Hepatocyte (in vitro differentiated cells): Measurements from ENCODE around the gene SDHB. TPM values are rescaled to one million over a fixed set of nuclear protein-coding genes. Genes with fewer than 3 reads are reported as not detected.

ENCODE experiments used
- DNase-seq: peaks from one replicate; pipeline ENCODE4 v3.0.0-alpha.2; 2016; ENCODE audit warnings: low spot score
- H2AFZ ChIP-seq: fragments of 200-600 bp; sonication (generic); 2 replicates; pipeline ENCODE4 v1.6.0; 2016; ENCODE audit warnings: antibody characterized with exemption, mild to moderate bottlenecking
- H3K27ac ChIP-seq: fragments of 200-600 bp; sonication (generic); 2 replicates; pipeline ENCODE4 v1.5.1; 2016; ENCODE audit warnings: mild to moderate bottlenecking
- H3K27me3 ChIP-seq: fragments of 200-600 bp; sonication (generic); 2 replicates; pipeline ENCODE4 v1.6.1; 2016
- H3K36me3 ChIP-seq: fragments of 200-600 bp; sonication (generic); replicated peaks from 2 replicates; pipeline ENCODE4 v1.5.1; 2016; ENCODE audit warnings: low read depth; ENCODE audit not compliant: insufficient read depth
- H3K4me1 ChIP-seq: fragments of 200-600 bp; sonication (generic); 2 replicates; pipeline ENCODE4 v1.5.1; 2016; ENCODE audit warnings: mild to moderate bottlenecking, moderate library complexity; ENCODE audit not compliant: insufficient read depth
- H3K4me2 ChIP-seq: fragments of 200-600 bp; sonication (generic); 2 replicates; pipeline ENCODE4 v1.6.0; 2016
- H3K4me3 ChIP-seq: fragments of 200-600 bp; sonication (generic); 2 replicates; pipeline ENCODE4 v1.5.1; 2016; ENCODE audit warnings: mild to moderate bottlenecking
- H3K79me2 ChIP-seq: fragments of 200-600 bp; sonication (generic); 2 replicates; pipeline ENCODE4 v1.6.0; 2017; ENCODE audit warnings: mild to moderate bottlenecking
- H3K9me2 ChIP-seq: fragments of 200-600 bp; sonication (generic); replicated peaks from 2 replicates; pipeline ENCODE4 v1.6.0; 2017; ENCODE audit warnings: mild to moderate bottlenecking; ENCODE audit not compliant: insufficient read depth
- H3K9me3 ChIP-seq: fragments of 200-600 bp; sonication (generic); 2 replicates; pipeline ENCODE4 v1.5.1; 2016; ENCODE audit warnings: low read depth, mild to moderate bottlenecking
- H4K20me1 ChIP-seq: fragments of 200-600 bp; sonication (generic); 2 replicates; pipeline ENCODE4 v1.6.0; 2016; ENCODE audit warnings: mild to moderate bottlenecking; ENCODE audit not compliant: insufficient read depth, poor library complexity, severe bottlenecking
- EZH2 ChIP-seq: fragments of 200-600 bp; sonication (generic); IDR thresholded peaks from 2 replicates; pipeline ENCODE4 v1.6.1; 2016; ENCODE audit warnings: antibody characterized with exemption, mild to moderate bottlenecking, borderline replicate concordance
- EZH2phosphoT487 ChIP-seq: fragments of 200-600 bp; sonication (generic); IDR thresholded peaks from one replicate; pipeline ENCODE4 v1.6.1; 2018; ENCODE audit warnings: antibody characterized with exemption, mild to moderate bottlenecking, low read depth, moderate library complexity; ENCODE audit not compliant: unreplicated experiment, severe bottlenecking
- WGBS: methylation state at CpG from one replicate; pipeline ENCODE4 v1.1.6; 2016; ENCODE audit warnings: low lambda C conversion rate; ENCODE audit errors: missing lambda C conversion rate; 5-methylcytosine and 5-hydroxymethylcytosine counted together
- polyA plus RNA-seq: library from polyadenylated mRNA; unstranded; fragments of >200 nt; fragmentation: Nextera tagmentation; extraction: Ambion mirVana; gene quantifications from 2 replicates; pipeline ENCODE4 v1.2.1, GENCODE V29; 2016
- total RNA-seq: library from RNA; depleted of rRNA; stranded (reverse); fragments of >200 nt; gene quantifications from 2 replicates; pipeline ENCODE4 v1.2.3, GENCODE V29; 2014
- TF ChIP-seq, protein P1 (sequence below): fragments of 200-600 bp; sonication (generic); IDR thresholded peaks from 2 replicates; pipeline ENCODE4 v1.5.1; 2016; ENCODE audit warnings: antibody characterized with exemption, mild to moderate bottlenecking; ENCODE audit not compliant: poor library complexity

The SDHB gene
- total and polyA plus RNA-seq, 2 experiments from 2014 or later: 144 to 175 TPM

DNA sequence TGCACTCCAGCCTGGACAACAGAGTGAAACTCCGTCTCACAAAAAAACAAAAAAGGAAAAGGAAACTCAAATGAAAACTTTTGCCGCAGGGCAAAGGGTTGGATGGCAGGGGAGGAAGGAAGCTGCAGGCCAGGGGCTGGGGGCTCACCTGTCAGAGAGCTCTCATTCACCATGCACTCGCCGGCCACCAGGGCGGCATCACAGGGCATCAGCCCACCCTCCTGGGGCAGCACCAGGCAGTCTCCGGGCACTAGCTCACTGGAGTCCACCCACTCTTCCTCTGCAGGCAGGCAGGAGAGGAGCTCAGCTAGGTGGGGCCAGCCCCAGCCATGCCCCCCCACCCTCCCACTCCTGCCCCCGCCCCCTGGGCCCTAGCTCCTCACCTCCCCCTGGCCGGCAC lies 54.0 kb downstream of the SDHB start:
- 85% methylated on average over 8 of the region's 8 CpGs for WGBS
- Histone ChIP-seq H3K79me2 (no peaks in the 10 kb centered on the region), H3K9me3 (no peaks in the 10 kb centered on the region), H2AFZ (no peak overlapping the region), H3K27me3 (no peaks in the 10 kb centered on the region), H3K9me2 (no peaks in the 10 kb centered on the region), H3K4me3 (no peak overlapping the region), H3K4me1 (no peaks in the 10 kb centered on the region), H4K20me1 (no peaks in the 10 kb centered on the region), H3K36me3 (no peaks in the 10 kb centered on the region), H3K4me2 (no peak overlapping the region), H3K27ac (no peak overlapping the region)
- TF ChIP-seq EZH2phosphoT487 (no peak), EZH2 (no peak)
- TF ChIP-seq, protein P1, sequence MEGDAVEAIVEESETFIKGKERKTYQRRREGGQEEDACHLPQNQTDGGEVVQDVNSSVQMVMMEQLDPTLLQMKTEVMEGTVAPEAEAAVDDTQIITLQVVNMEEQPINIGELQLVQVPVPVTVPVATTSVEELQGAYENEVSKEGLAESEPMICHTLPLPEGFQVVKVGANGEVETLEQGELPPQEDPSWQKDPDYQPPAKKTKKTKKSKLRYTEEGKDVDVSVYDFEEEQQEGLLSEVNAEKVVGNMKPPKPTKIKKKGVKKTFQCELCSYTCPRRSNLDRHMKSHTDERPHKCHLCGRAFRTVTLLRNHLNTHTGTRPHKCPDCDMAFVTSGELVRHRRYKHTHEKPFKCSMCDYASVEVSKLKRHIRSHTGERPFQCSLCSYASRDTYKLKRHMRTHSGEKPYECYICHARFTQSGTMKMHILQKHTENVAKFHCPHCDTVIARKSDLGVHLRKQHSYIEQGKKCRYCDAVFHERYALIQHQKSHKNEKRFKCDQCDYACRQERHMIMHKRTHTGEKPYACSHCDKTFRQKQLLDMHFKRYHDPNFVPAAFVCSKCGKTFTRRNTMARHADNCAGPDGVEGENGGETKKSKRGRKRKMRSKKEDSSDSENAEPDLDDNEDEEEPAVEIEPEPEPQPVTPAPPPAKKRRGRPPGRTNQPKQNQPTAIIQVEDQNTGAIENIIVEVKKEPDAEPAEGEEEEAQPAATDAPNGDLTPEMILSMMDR: no peak
- DNase-seq: no peak

DNA sequence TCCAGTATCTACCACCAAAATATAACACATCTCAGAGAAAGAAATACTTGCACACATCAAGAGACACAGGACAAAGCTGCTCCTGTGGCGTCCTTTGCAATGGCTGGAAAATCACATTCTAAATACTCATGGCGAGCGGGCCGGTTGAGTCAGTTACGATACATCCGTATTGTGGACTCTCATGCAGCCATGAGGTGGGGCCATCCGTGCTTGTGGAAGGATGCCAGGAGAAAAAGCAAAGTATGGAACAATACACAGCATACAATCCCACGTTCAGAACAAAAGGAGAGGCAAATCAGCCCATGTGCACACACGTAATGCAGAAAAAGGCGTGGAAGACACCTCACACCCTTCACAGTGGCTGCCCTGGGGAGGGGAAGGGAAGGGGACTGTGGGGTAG lies 55.2 kb downstream of the SDHB start:
- Histone ChIP-seq H3K79me2 (no peaks in the 10 kb centered on the region), H2AFZ (no peak overlapping the region), H3K4me2 (no peak overlapping the region), H3K9me2 (no peaks in the 10 kb centered on the region), H3K4me3 (no peak overlapping the region), H3K9me3 (no peaks in the 10 kb centered on the region), H3K36me3 (no peaks in the 10 kb centered on the region), H3K4me1 (no peaks in the 10 kb centered on the region), H3K27ac (no peak overlapping the region), H4K20me1 (no peaks in the 10 kb centered on the region), H3K27me3 (no peaks in the 10 kb centered on the region)
- TF ChIP-seq EZH2phosphoT487 (no peak), EZH2 (no peak)
- TF ChIP-seq, protein P1: no peak
- no peak for DNase-seq
- 93% methylated on average over 10 of the region's 10 CpGs for WGBS

DNA sequence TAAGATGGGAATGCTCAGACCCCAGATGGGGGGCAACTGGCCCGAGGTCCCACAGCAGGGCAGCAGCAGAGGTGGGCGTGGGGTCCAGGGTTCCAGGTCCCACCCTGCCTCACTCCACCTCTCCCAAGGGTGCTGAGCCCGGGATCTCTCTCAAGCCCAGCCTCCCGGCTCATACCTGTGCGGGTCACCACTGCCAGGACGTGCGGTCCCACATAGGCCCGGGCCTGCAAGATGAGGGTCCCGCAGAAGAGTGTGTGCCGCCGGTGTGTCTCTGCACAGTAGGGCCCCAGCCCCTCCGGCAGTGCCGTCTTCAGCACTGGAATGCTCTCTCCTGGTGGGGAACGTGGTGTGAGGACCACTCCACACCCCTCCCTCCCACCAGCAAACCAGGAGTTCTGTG lies 57.0 kb downstream of the SDHB start:
- H3K4me1 ChIP-seq: no peaks in the 10 kb centered on the region
- H3K9me2 ChIP-seq: no peaks in the 10 kb centered on the region
- no peaks in the 10 kb centered on the region for H3K79me2 ChIP-seq
- no peak overlapping the region for H3K4me3 ChIP-seq
- no peak overlapping the region for H2AFZ ChIP-seq
- H3K4me2 ChIP-seq: no peak overlapping the region
- H3K36me3 ChIP-seq: no peaks in the 10 kb centered on the region
- WGBS: 97% methylated on average over 14 of the region's 14 CpGs
- no peak overlapping the region for H3K27ac ChIP-seq
- no peaks in the 10 kb centered on the region for H3K9me3 ChIP-seq
- TF ChIP-seq, protein P1: no peak
- TF ChIP-seq EZH2phosphoT487: no peak
- no peak for TF ChIP-seq EZH2
- no peak for DNase-seq
- H4K20me1 ChIP-seq: no peaks in the 10 kb centered on the region
- H3K27me3 ChIP-seq: no peaks in the 10 kb centered on the region

DNA sequence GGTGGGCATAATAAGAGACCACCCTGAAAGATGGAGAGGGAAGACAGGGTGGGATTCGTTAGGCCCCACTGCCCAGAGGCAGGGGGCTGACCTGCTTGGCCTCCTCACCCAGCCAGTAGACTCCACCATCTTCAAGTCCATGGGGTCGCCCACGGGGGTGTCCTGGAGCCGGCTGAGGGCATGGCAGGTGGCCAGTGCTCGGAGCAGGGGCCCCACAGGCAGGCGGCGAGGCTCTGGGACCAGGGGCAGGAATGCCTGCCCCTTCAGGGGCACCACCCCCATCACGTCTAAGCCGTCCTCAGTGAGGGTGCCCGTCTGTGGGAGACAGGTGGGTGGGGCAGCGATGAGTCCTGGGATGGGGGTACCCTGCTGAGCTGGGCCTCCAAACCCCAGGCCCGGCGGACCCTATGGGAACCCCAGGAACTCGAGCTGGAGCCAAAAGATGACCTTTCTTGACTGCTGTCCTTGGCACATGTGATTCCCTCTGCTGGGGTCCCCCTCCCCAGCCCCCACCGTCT lies 60.3 kb downstream of the SDHB start:
- Histone ChIP-seq H3K9me3 (no peaks in the 10 kb centered on the region), H3K36me3 (no peaks in the 10 kb centered on the region), H3K27ac (no peak overlapping the region), H4K20me1 (no peaks in the 10 kb centered on the region), H3K79me2 (no peaks in the 10 kb centered on the region), H3K4me2 (no peak overlapping the region), H3K4me3 (no peak overlapping the region), H3K9me2 (no peaks in the 10 kb centered on the region), H3K27me3 (no peaks in the 10 kb centered on the region), H2AFZ (no peak overlapping the region), H3K4me1 (no peaks in the 10 kb centered on the region)
- WGBS: 96% methylated on average over 13 of the region's 15 CpGs
- no peak for TF ChIP-seq EZH2phosphoT487
- TF ChIP-seq, protein P1: no peak
- no peak for TF ChIP-seq EZH2
- DNase-seq: no peak
